ENCODE results near the gene MYRF. TPM values are rescaled to one million over a fixed set of nuclear protein-coding genes. Genes with fewer than 3 reads are reported as not detected.

The MYRF gene
- total RNA-seq, 1 donor from 2014 or later = 13.7 TPM

DNA sequence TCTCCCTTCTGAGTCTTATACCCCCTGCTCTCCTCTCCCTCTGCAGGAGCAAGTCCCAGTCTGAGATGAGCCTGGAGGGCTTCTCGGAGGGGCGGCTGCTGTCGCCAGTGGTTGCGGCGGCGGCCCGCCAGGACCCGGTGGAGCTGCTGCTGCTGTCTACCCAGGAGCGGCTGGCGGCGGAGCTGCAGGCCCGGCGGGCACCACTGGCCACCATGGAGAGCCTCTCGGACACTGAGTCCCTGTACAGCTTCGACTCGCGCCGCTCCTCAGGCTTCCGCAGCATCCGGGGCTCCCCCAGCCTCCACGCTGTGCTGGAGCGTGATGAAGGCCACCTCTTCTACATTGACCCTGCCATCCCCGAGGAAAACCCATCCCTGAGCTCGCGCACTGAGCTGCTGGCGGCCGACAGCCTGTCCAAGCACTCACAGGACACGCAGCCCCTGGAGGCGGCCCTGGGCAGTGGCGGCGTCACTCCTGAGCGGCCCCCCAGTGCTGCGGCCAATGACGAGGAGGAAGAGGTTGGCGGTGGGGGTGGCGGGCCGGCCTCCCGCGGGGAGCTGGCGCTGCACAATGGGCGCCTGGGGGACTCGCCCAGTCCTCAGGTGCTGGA is 8.8 kb upstream of the MYRF start:
- Histone ChIP-seq H3K36me3 (ENCODE audit: control insufficient read depth, insufficient read depth, low read length) (no peaks in the 10 kb centered on the region), H3K27me3 (ENCODE audit: control insufficient read depth, insufficient read depth, low read length) (no peaks in the 10 kb centered on the region), H3K4me3 (ENCODE audit: low read depth, low read length) (no peak overlapping the region)
- TF ChIP-seq, protein P1, sequence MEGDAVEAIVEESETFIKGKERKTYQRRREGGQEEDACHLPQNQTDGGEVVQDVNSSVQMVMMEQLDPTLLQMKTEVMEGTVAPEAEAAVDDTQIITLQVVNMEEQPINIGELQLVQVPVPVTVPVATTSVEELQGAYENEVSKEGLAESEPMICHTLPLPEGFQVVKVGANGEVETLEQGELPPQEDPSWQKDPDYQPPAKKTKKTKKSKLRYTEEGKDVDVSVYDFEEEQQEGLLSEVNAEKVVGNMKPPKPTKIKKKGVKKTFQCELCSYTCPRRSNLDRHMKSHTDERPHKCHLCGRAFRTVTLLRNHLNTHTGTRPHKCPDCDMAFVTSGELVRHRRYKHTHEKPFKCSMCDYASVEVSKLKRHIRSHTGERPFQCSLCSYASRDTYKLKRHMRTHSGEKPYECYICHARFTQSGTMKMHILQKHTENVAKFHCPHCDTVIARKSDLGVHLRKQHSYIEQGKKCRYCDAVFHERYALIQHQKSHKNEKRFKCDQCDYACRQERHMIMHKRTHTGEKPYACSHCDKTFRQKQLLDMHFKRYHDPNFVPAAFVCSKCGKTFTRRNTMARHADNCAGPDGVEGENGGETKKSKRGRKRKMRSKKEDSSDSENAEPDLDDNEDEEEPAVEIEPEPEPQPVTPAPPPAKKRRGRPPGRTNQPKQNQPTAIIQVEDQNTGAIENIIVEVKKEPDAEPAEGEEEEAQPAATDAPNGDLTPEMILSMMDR (IDR thresholded peaks at IDR 0.05; ENCODE audit: insufficient read depth, low read length, poor library complexity, severe bottlenecking) = no peak
- no peak for DNase-seq (ENCODE audit: low read depth)

DNA sequence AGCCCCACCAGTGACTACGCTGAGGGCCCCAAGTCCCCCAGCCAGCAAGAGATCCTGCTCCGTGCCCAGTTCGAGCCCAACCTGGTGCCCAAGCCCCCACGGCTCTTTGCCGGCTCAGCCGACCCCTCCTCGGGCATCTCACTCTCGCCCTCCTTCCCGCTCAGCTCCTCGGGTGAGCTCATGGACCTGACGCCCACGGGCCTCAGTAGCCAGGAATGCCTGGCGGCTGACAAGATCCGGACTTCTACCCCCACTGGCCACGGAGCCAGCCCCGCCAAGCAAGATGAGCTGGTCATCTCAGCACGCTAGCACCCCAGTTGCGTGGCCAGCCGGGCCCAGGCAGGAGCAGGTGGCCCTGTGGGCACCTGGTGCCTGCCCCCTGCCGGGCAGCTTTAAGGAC is 8.3 kb upstream of the MYRF start:
- TF ChIP-seq, protein P1 (IDR thresholded peaks at IDR 0.05; ENCODE audit: insufficient read depth, low read length, poor library complexity, severe bottlenecking) = no peak
- H3K27me3 ChIP-seq (ENCODE audit: control insufficient read depth, insufficient read depth, low read length) = no peaks in the 10 kb centered on the region
- no peak overlapping the region for H3K4me3 ChIP-seq (ENCODE audit: low read depth, low read length)
- DNase-seq (ENCODE audit: low read depth) = no peak
- no peaks in the 10 kb centered on the region for H3K36me3 ChIP-seq (ENCODE audit: control insufficient read depth, insufficient read depth, low read length)

DNA sequence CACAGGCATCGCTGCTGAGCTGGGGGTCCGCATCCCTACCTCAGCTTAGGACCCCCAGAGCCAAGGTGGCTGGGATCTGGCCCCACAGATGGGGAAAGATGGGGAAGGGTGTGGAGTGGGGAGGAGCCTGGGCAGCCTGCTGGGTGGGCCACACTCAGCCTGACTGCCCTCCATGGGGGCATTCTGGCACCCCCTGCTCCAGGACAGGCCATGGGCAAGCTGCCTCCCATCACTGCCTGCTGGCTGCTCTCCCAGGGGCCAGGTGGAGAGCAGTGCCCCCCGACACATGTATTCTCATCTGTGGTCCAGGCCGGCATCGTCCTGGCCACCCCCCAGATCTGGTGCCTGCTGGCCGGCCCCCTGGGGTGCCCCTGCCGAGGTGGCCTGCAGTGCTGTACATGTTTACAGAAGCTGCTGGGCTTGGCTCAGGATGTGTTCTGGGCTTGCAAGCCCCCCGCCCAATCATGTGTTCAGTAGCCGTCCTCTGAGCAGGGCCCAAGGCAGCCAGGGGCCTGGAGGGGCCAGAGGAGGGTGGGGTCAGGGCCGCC is 7.8 kb upstream of the MYRF start:
- DNase-seq (ENCODE audit: low read depth) = no peak
- H3K27me3 ChIP-seq (ENCODE audit: control insufficient read depth, insufficient read depth, low read length) = no peaks in the 10 kb centered on the region
- H3K4me3 ChIP-seq (ENCODE audit: low read depth, low read length) = no peak overlapping the region
- TF ChIP-seq, protein P1 (IDR thresholded peaks at IDR 0.05; ENCODE audit: insufficient read depth, low read length, poor library complexity, severe bottlenecking) = no peak
- no peaks in the 10 kb centered on the region for H3K36me3 ChIP-seq (ENCODE audit: control insufficient read depth, insufficient read depth, low read length)

DNA sequence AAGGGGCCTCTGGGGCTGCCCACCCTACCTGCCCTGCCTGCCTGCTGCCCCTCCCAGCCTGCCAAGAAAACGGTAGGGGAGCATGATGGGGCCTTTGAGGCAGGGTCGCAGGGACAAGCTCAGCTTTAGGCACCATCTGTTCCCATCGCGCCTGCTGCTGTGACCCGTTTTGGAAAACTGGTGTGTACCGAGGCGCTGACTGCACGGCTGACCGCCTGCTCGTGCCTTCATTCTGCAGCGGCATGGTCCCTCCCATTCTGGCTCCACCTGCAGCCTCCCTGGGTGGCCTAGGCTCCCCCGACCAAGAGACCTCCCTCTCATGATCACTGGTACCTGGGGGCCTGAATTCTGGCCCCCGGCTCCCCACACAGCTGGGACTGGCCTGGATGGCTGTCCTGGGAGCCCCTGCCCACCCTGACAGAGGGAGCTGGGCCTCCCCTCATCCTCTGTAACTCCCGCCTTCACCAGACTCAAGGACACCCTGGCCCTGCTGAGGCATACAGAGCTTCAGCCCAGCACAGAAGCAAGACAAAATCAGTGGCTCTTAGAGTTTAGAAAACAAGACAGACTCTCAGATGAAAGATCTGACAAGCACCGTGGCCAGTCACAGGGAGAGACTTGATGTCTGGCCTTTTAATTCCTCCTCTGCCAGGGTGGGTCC is 6.5 kb upstream of the MYRF start:
- DNase-seq (ENCODE audit: low read depth) = no peak

DNA sequence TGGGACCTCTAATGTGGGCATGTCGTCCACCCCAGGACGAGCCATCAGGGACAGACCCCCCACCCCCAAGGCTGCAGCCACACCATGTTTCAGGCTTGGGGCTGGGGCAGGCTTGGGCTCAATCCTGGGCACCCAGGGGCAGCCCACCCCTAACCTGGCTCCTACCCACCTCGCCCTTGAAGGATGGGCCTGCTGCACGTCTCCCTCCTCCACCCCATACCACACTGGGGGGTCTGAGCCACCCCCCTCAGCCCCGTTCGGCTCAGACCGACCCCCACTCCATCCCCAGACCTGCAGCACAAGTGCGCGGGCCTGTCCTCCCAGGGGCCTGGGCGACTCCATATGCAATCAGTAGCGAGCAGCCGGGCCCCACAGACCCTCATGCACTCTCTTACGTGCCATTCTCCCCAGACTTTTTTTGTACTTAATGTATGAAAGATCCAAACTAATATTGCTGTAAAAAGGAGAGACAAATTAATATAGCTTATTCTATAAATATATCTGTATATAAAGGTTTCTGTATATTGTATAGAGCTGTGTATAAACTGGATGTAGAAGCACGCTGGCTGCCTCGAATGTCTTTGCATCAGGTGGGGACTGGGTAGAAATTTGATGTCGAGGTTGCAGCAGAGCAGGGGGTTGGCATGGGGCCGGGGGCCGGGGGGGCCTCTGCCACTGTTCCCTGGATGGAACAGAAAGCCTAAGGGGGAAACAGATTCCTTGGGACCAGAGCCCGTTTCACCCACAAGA is 5.8 kb upstream of the MYRF start:
- TF ChIP-seq, protein P1 (IDR thresholded peaks at IDR 0.05; ENCODE audit: insufficient read depth, low read length, poor library complexity, severe bottlenecking) = no peak
- no peak overlapping the region for H3K4me3 ChIP-seq (ENCODE audit: low read depth, low read length)
- DNase-seq (ENCODE audit: low read depth) = no peak
- H3K36me3 ChIP-seq (ENCODE audit: control insufficient read depth, insufficient read depth, low read length) = no peaks in the 10 kb centered on the region
- H3K27me3 ChIP-seq (ENCODE audit: control insufficient read depth, insufficient read depth, low read length) = no peaks in the 10 kb centered on the region

More for the DNA sequence above, 6.5 kb upstream of the MYRF start:
- no peak overlapping the region for H3K4me3 ChIP-seq (ENCODE audit: low read depth, low read length)
- TF ChIP-seq, protein P1 (IDR thresholded peaks at IDR 0.05; ENCODE audit: insufficient read depth, low read length, poor library complexity, severe bottlenecking) = no peak
- no peaks in the 10 kb centered on the region for H3K36me3 ChIP-seq (ENCODE audit: control insufficient read depth, insufficient read depth, low read length)
- H3K27me3 ChIP-seq (ENCODE audit: control insufficient read depth, insufficient read depth, low read length) = no peaks in the 10 kb centered on the region

All from kidney epithelial cell (primary cell).